Liver (tissue), 9 donors: ENCODE data around the gene BANP. TPM values are rescaled to one million over a fixed set of nuclear protein-coding genes. Genes with fewer than 3 reads are reported as not detected.
"Not testable (repeated sequence)": the region's sequence is repeated elsewhere in the genome, so short reads cannot be mapped to it uniquely, and the experiment has no call there.

ENCODE experiments used
- DNase-seq: peaks from one replicate; pipeline ENCODE4 v3.0.0-alpha.2; 2017; ENCODE audit warnings: low spot score
- H3K27ac ChIP-seq, 2 donors: one replicate each; pipeline ENCODE4 v1.7.0; 2013; ENCODE audit warnings: inconsistent platforms in 2 of 2, low read length in 2 of 2, control low read depth in 1 of 2, low read depth in 1 of 2, mild to moderate bottlenecking in 1 of 2
- H3K27me3 ChIP-seq, 4 donors: one replicate each; pipeline versions ENCODE4 v1.6.1 to v1.7.0; 2013; ENCODE audit warnings: low read length in 3 of 4, inconsistent platforms in 1 of 4, mild to moderate bottlenecking in 1 of 4, moderate library complexity in 1 of 4; ENCODE audit not compliant: control insufficient read depth in 4 of 4, insufficient read depth in 4 of 4
- H3K36me3 ChIP-seq, 4 donors: one replicate each; pipeline versions ENCODE4 v1.6.1 to v1.7.0; 2013; ENCODE audit warnings: low read length in 3 of 4, mild to moderate bottlenecking in 3 of 4, low read depth in 1 of 4, moderate library complexity in 1 of 4; ENCODE audit not compliant: control insufficient read depth in 4 of 4, insufficient read depth in 3 of 4
- H3K4me1 ChIP-seq, 4 donors: one replicate each; pipeline versions ENCODE4 v1.6.1 to v1.7.0; 2013; ENCODE audit warnings: low read length in 3 of 4, mild to moderate bottlenecking in 3 of 4, moderate library complexity in 1 of 4; ENCODE audit not compliant: control insufficient read depth in 4 of 4, insufficient read depth in 4 of 4
- H3K4me3 ChIP-seq, 3 donors: one replicate each; pipeline versions ENCODE4 v1.6.1 to v1.7.0; 2013; ENCODE audit warnings: low read length in 3 of 3, control low read depth in 1 of 3, low read depth in 1 of 3, mild to moderate bottlenecking in 1 of 3
- H3K9ac ChIP-seq, 2 donors: one replicate each; pipeline ENCODE4 v1.7.0; 2013; ENCODE audit warnings: low read length in 2 of 2, mild to moderate bottlenecking in 2 of 2, moderate library complexity in 2 of 2, control low read depth in 1 of 2, low read depth in 1 of 2
- H3K9me3 ChIP-seq, 4 donors: one replicate each; pipeline versions ENCODE4 v1.6.1 to v1.7.0; 2013; ENCODE audit warnings: low read length in 3 of 4; ENCODE audit not compliant: control insufficient read depth in 4 of 4
- ATF3 ChIP-seq: IDR thresholded peaks from 2 replicates; pipeline ENCODE4 v1.6.1; 2016; ENCODE audit warnings: antibody characterized with exemption
- EGR1 ChIP-seq, 2 donors: IDR thresholded peaks; 2 replicates each; pipeline ENCODE4 v1.6.1; 2016 to 2018; ENCODE audit warnings: antibody characterized with exemption in 2 of 2, low read depth in 2 of 2
- FOXA1 ChIP-seq: IDR thresholded peaks from 2 replicates; pipeline ENCODE4 v1.6.1; 2016; ENCODE audit warnings: antibody characterized with exemption
- FOXA2 ChIP-seq: IDR thresholded peaks from 2 replicates; pipeline ENCODE4 v1.6.1; 2016; ENCODE audit warnings: antibody characterized with exemption
- GABPA ChIP-seq, 2 donors: IDR thresholded peaks in 1 of 2; conservative IDR thresholded peaks in 1 of 2; 2 replicates each; pipeline ENCODE4 v1.6.1; 2016; ENCODE audit warnings: antibody characterized with exemption in 2 of 2, mild to moderate bottlenecking in 1 of 2, moderate library complexity in 1 of 2
- HNF4G ChIP-seq: IDR thresholded peaks from 2 replicates; pipeline ENCODE4 v1.6.1; 2016; ENCODE audit warnings: antibody characterized with exemption
- JUND ChIP-seq, 2 donors: IDR thresholded peaks; 2 replicates each; pipeline ENCODE4 v1.6.1; 2016; ENCODE audit warnings: antibody characterized with exemption in 2 of 2
- NR2F2 ChIP-seq: IDR thresholded peaks from 2 replicates; pipeline ENCODE4 v1.6.1; 2016; ENCODE audit warnings: antibody characterized with exemption
- RAD21 ChIP-seq, 2 donors: IDR thresholded peaks; 2 replicates each; pipeline ENCODE4 v1.6.1; 2016; ENCODE audit warnings: antibody characterized with exemption in 2 of 2, mild to moderate bottlenecking in 2 of 2
- REST ChIP-seq: IDR thresholded peaks from 2 replicates; pipeline ENCODE4 v1.6.1; 2016; ENCODE audit warnings: antibody characterized with exemption, mild to moderate bottlenecking
- SP1 ChIP-seq: IDR thresholded peaks from 2 replicates; pipeline ENCODE4 v1.6.1; 2018; ENCODE audit warnings: antibody characterized with exemption, mild to moderate bottlenecking
- TAF1 ChIP-seq: conservative IDR thresholded peaks from 2 replicates; pipeline ENCODE4 v1.6.1; 2016; ENCODE audit warnings: antibody characterized with exemption, mild to moderate bottlenecking
- WGBS: extraction: QIAGEN DNeasy Blood & Tissue Kit; methylation state at CpG from one replicate; pipeline ENCODE4 v1.1.7; 2013; 5-methylcytosine and 5-hydroxymethylcytosine counted together
- polyA plus RNA-seq, 2 donors: library from polyadenylated mRNA; stranded (reverse) in 1 of 2; unstranded in 1 of 2; fragments of 200-250 nt in 1 of 2; fragments of >200 nt in 1 of 2; fragmentation: Nextera tagmentation in 1 of 2; extraction: Ambion mirVana in 1 of 2; gene quantifications; one replicate each; pipeline versions ENCODE4 v1.2.1 to v1.2.3, GENCODE V29; 2013 to 2015
- total RNA-seq, 2 donors: library from RNA; depleted of rRNA; stranded (reverse); fragments of >200 nt; gene quantifications; one replicate each; pipeline ENCODE4 v1.2.3, GENCODE V29; 2014
- TF ChIP-seq, protein P1 (sequence below): IDR thresholded peaks from 2 replicates; pipeline ENCODE4 v1.6.1; 2016; ENCODE audit warnings: antibody characterized with exemption
- donor health status: healthy.
- donor health status: healthy.
- donor health status: healthy.
- donor health status: healthy.
- donor health status: healthy.

The BANP gene
- total and polyA plus RNA-seq, 4 donors: 4.9 to 20.7 (median 13.7) TPM

- TF ChIP-seq GABPA (IDR thresholded peaks at IDR 0.05 in 1 of 2, conservative IDR thresholded peaks at IDR 0.05 in 1 of 2): no peak
These were observed 162.4 kb downstream of the BANP start (continued) for GRCh38 chr16:88113545-88114045.

DNA sequence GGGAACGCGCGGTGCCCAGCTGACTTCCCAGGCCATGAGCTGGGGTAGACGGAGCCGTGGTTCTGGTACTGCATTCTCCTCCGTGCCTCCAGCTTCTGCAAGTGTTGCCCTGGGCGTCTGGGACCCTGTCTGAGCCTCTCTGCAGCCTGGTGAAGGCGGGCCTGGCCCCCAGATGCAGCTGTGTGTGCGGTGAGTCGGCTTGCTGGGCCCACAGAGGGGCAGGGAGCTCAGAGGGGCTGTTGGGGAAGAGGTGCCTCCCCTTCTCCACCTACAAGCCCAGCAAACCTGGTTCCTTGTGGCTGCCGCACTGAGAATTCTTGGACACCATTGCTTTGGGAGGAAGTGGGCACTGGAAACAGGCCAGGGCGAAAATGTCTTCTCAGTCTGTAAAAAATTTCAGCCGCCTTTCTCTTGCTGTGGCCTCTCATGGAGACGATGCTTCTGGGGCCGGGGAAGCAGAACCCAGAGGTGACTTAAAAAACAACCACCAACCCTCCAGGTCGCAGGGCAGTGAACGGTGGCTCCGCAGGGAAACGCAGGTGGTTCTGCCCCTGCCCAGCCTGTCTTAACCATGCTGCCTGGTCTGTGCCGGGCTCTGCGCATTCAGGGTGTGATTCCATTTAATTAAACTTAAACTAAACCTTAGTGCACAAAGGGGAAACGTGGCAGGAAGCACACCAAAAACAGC lies 163.5 kb downstream of the BANP start:
- 70% methylated on average over 22 of the region's 22 CpGs for WGBS
- not testable (repeated sequence) for DNase-seq, H3K27me3 ChIP-seq

DNA sequence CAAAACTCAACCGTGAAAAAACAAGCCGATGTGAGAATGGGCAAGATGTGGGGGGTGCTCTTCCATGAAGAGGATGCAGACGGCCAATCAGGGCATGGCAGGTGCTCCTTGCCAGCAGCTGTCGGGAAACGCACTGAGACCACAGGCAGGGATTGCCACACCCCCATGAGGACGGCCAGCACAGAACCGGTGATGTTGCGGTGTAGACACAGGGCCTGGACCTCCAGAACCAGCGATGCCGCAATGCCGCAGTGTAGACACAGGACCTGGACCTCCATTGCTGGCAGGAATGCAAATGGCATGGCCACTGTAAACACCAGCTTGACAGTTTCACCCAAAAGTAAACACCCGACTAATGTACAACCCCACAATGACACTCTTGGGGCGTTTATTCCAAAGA lies 164.9 kb downstream of the BANP start:
- Histone ChIP-seq H3K27ac (no peak overlapping the region), H3K9me3 (no peaks in the 10 kb centered on the region), H3K36me3 (no peaks in the 10 kb centered on the region), H3K4me3 (no peak overlapping the region), H3K9ac (no peak overlapping the region), H3K4me1 (no peaks in the 10 kb centered on the region), H3K27me3 (no peaks in the 10 kb centered on the region)
- DNase-seq: no peak
- no peak for TF ChIP-seq FOXA1
- TF ChIP-seq, protein P1, sequence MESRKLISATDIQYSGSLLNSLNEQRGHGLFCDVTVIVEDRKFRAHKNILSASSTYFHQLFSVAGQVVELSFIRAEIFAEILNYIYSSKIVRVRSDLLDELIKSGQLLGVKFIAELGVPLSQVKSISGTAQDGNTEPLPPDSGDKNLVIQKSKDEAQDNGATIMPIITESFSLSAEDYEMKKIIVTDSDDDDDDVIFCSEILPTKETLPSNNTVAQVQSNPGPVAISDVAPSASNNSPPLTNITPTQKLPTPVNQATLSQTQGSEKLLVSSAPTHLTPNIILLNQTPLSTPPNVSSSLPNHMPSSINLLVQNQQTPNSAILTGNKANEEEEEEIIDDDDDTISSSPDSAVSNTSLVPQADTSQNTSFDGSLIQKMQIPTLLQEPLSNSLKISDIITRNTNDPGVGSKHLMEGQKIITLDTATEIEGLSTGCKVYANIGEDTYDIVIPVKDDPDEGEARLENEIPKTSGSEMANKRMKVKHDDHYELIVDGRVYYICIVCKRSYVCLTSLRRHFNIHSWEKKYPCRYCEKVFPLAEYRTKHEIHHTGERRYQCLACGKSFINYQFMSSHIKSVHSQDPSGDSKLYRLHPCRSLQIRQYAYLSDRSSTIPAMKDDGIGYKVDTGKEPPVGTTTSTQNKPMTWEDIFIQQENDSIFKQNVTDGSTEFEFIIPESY: no peak
- no peak for TF ChIP-seq EGR1 (IDR thresholded peaks at IDR 0.05; ENCODE audit: low read depth in 2 of 2)
- no peak for TF ChIP-seq GABPA (IDR thresholded peaks at IDR 0.05 in 1 of 2, conservative IDR thresholded peaks at IDR 0.05 in 1 of 2)
- TF ChIP-seq NR2F2: no peak
- 79% methylated on average over 13 of the region's 13 CpGs for WGBS

More for the DNA sequence above, 163.5 kb downstream of the BANP start:
- H3K9ac ChIP-seq, H3K36me3 ChIP-seq, H3K4me1 ChIP-seq, H3K9me3 ChIP-seq, H3K27ac ChIP-seq, H3K4me3 ChIP-seq: not testable (repeated sequence)

DNA sequence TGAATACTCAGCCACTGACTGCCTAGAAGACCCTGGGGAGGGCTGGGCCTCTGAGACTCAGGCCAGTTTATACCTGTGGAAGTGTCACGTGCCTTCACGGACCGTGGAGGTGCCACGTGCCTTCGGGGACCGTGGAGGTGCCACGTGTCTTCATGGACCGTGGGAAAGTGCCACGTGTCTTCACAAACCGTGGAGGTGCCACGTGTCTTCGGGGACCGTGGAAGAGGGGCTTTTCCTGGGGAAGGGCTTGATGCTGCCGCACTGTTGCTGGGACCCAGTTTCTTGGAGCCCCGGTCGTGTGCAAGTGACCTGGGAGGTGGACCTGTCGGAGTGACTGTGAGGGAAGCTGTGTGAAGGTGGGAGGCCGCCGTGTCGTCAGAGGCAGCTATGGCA lies 166.2 kb downstream of the BANP start:
- WGBS: 90% methylated on average over 20 of the region's 20 CpGs
- Histone ChIP-seq H3K27ac (no peak overlapping the region), H3K9ac (no peak overlapping the region), H3K9me3 (no peaks in the 10 kb centered on the region), H3K4me1 (no peaks in the 10 kb centered on the region), H3K4me3 (no peak overlapping the region), H3K27me3 (no peaks in the 10 kb centered on the region), H3K36me3 (no peaks in the 10 kb centered on the region)
- no peak for DNase-seq
- no peak for TF ChIP-seq FOXA2
- no peak for TF ChIP-seq RAD21 (IDR thresholded peaks at IDR 0.05)
- TF ChIP-seq GABPA (IDR thresholded peaks at IDR 0.05 in 1 of 2, conservative IDR thresholded peaks at IDR 0.05 in 1 of 2): no peak
- TF ChIP-seq SP1: no peak
- no peak for TF ChIP-seq JUND (IDR thresholded peaks at IDR 0.05)
- no peak for TF ChIP-seq HNF4G

DNA sequence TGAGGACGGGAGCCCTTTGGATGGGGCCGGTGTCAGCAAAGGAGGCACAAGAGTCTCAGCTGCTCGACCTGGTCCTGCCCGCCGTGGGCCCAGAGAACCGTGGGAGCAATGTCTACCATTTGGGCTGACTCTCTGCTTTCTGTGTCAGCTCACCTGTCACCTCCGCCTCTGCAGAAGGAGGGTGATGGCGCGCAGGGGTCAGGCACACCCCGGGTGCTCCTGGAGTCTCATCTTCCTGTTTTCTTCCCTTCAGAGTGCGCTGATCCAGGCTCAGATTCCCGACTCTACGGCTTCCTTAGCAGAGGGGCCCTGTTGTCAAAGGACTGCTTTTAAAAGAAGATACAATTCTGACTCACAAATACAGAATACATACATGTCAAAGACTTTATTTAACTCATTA lies 167.1 kb downstream of the BANP start:
- Histone ChIP-seq H3K4me3 (no peak overlapping the region), H3K4me1 (no peaks in the 10 kb centered on the region), H3K9me3 (no peaks in the 10 kb centered on the region), H3K27ac (no peak overlapping the region), H3K36me3 (no peaks in the 10 kb centered on the region), H3K9ac (no peak overlapping the region), H3K27me3 (no peaks in the 10 kb centered on the region)
- 54% methylated on average over 13 of the region's 13 CpGs for WGBS
- DNase-seq: no peak
- TF ChIP-seq, protein P1: no peak
- TF ChIP-seq EGR1 (IDR thresholded peaks at IDR 0.05; ENCODE audit: low read depth in 2 of 2) (no peak), TAF1 (no peak), ATF3 (no peak), RAD21 (IDR thresholded peaks at IDR 0.05) (no peak), REST (no peak), GABPA (IDR thresholded peaks at IDR 0.05 in 1 of 2, conservative IDR thresholded peaks at IDR 0.05 in 1 of 2) (no peak)
